Measurements from ENCODE around the gene C7orf25. TPM values are rescaled to one million over a fixed set of nuclear protein-coding genes. Genes with fewer than 3 reads are reported as not detected.
A peak's percentile ranks its signal among the peaks of the same experiment; 100 is the strongest.

C7orf25 gene
- total and polyA plus RNA-seq, 10 of the 15 experiments (the other 5 are each of a cell fraction or from before 2014, with no cell fraction given): 0.63 to 3.2 (median 1.7) TPM

DNA sequence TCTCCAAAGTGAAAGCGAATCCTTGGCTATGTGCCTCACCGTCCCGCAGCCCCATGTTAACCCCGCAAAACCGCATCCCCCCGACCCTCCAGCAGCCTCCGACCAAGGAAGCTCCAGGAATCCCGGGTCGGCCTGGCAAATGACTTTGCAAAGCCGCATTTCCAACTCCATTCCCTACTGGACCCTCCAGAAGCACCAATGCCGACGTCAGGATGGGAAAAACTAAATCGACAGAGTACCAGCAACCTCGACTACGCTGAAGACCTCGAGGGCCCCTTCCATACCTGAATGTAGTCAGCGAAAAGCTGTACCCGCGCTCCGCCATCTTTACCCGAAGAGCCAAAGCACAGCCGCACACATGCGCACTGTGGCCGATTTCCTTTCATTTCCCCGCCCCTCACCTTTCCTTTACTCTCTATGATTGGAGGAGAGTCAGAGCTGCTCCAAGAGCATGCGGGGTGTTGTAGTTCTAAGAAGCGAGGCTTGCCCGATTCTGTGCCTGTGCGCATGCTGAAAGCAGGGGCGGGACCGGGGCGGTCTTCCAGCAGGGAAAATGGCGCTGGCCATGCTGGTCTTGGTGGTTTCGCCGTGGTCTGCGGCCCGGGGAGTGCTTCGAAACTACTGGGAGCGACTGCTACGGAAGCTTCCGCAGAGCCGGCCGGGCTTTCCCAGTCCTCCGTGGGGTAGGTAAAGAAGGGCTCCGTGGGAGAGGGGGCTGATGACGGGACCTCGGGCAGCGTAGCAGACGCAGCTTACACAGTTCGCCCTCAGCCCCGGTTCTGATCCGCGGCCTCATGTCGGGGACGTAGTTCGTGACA is 20.2 kb upstream of the C7orf25 start, which contains the start of the genes MRPL32 and PSMA2 (continued):
- no peak for TF ChIP-seq ZNF24 (IDR thresholded peaks at IDR 0.05)
- TF ChIP-seq ASH2L (IDR thresholded peaks at IDR 0.05; ENCODE audit: borderline replicate concordance, low read depth): peak; percentile 10; the same call in 1 of the 2 replicates
- TF ChIP-seq CBX5 (IDR thresholded peaks at IDR 0.05; ENCODE audit: low read depth): peak; percentile 68; the same call in 1 of the 2 replicates
- TF ChIP-seq MYC (IDR thresholded peaks at IDR 0.05; ENCODE audit: insufficient read depth, insufficient read length, insufficient replicate concordance, low read length, severe bottlenecking): no peak
- TF ChIP-seq, protein P1, sequence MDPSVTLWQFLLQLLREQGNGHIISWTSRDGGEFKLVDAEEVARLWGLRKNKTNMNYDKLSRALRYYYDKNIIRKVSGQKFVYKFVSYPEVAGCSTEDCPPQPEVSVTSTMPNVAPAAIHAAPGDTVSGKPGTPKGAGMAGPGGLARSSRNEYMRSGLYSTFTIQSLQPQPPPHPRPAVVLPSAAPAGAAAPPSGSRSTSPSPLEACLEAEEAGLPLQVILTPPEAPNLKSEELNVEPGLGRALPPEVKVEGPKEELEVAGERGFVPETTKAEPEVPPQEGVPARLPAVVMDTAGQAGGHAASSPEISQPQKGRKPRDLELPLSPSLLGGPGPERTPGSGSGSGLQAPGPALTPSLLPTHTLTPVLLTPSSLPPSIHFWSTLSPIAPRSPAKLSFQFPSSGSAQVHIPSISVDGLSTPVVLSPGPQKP (IDR thresholded peaks at IDR 0.05; ENCODE audit: low read depth, low read length): peak; percentile 52; the same call in 1 of the 2 replicates
- TF ChIP-seq SREBF1 (IDR thresholded peaks at IDR 0.05; ENCODE audit: low read length): 0 out of 2 replicates have a peak, but pooled peaks have one; percentile 52
- TF ChIP-seq TCF3 (IDR thresholded peaks at IDR 0.05; ENCODE audit: borderline replicate concordance, insufficient read depth, low read depth, low read length): 0 out of 2 replicates have a peak, but pooled peaks have one; percentile 43
- TF ChIP-seq ZBED1 (IDR thresholded peaks at IDR 0.05; ENCODE audit: borderline replicate concordance): peak; percentile 42; the same call in 1 of the 2 replicates
- 0 out of 2 replicates have a peak, but pooled peaks have one; percentile 39 for TF ChIP-seq CREB1 (IDR thresholded peaks at IDR 0.05; ENCODE audit: low read depth)
- TF ChIP-seq, protein P2, sequence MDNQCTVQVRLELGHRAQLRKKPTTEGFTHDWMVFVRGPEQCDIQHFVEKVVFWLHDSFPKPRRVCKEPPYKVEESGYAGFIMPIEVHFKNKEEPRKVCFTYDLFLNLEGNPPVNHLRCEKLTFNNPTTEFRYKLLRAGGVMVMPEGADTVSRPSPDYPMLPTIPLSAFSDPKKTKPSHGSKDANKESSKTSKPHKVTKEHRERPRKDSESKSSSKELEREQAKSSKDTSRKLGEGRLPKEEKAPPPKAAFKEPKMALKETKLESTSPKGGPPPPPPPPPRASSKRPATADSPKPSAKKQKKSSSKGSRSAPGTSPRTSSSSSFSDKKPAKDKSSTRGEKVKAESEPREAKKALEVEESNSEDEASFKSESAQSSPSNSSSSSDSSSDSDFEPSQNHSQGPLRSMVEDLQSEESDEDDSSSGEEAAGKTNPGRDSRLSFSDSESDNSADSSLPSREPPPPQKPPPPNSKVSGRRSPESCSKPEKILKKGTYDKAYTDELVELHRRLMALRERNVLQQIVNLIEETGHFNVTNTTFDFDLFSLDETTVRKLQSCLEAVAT (IDR thresholded peaks at IDR 0.05): 0 out of 2 replicates have a peak, but pooled peaks have one; percentile 68
- TF ChIP-seq, protein P3, sequence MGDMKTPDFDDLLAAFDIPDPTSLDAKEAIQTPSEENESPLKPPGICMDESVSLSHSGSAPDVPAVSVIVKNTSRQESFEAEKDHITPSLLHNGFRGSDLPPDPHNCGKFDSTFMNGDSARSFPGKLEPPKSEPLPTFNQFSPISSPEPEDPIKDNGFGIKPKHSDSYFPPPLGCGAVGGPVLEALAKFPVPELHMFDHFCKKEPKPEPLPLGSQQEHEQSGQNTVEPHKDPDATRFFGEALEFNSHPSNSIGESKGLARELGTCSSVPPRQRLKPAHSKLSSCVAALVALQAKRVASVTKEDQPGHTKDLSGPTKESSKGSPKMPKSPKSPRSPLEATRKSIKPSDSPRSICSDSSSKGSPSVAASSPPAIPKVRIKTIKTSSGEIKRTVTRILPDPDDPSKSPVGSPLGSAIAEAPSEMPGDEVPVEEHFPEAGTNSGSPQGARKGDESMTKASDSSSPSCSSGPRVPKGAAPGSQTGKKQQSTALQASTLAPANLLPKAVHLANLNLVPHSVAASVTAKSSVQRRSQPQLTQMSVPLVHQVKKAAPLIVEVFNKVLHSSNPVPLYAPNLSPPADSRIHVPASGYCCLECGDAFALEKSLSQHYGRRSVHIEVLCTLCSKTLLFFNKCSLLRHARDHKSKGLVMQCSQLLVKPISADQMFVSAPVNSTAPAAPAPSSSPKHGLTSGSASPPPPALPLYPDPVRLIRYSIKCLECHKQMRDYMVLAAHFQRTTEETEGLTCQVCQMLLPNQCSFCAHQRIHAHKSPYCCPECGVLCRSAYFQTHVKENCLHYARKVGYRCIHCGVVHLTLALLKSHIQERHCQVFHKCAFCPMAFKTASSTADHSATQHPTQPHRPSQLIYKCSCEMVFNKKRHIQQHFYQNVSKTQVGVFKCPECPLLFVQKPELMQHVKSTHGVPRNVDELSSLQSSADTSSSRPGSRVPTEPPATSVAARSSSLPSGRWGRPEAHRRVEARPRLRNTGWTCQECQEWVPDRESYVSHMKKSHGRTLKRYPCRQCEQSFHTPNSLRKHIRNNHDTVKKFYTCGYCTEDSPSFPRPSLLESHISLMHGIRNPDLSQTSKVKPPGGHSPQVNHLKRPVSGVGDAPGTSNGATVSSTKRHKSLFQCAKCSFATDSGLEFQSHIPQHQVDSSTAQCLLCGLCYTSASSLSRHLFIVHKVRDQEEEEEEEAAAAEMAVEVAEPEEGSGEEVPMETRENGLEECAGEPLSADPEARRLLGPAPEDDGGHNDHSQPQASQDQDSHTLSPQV (IDR thresholded peaks at IDR 0.05): no peak
- TF ChIP-seq, protein P4, sequence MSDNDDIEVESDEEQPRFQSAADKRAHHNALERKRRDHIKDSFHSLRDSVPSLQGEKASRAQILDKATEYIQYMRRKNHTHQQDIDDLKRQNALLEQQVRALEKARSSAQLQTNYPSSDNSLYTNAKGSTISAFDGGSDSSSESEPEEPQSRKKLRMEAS (IDR thresholded peaks at IDR 0.05; ENCODE audit: low read depth, low read length): peak; percentile 81
- no peak for TF ChIP-seq EP300 (IDR thresholded peaks at IDR 0.05; ENCODE audit: borderline replicate concordance in 1 of 2, control insufficient read depth in 1 of 2, low read depth in 2 of 2, low read length in 2 of 2)
- TF ChIP-seq, protein P5, sequence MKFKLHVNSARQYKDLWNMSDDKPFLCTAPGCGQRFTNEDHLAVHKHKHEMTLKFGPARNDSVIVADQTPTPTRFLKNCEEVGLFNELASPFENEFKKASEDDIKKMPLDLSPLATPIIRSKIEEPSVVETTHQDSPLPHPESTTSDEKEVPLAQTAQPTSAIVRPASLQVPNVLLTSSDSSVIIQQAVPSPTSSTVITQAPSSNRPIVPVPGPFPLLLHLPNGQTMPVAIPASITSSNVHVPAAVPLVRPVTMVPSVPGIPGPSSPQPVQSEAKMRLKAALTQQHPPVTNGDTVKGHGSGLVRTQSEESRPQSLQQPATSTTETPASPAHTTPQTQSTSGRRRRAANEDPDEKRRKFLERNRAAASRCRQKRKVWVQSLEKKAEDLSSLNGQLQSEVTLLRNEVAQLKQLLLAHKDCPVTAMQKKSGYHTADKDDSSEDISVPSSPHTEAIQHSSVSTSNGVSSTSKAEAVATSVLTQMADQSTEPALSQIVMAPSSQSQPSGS (IDR thresholded peaks at IDR 0.05; ENCODE audit: low read length): no peak
- no peak for TF ChIP-seq ATF7 (IDR thresholded peaks at IDR 0.05; ENCODE audit: low read depth)
- TF ChIP-seq BRCA1 (IDR thresholded peaks at IDR 0.05; ENCODE audit: low read depth, low read length): no peak
- TF ChIP-seq JUND (IDR thresholded peaks at IDR 0.05; ENCODE audit: low read depth, low read length): no peak
- TF ChIP-seq ZNF274 (IDR thresholded peaks at IDR 0.05; ENCODE audit: insufficient read depth, insufficient read length): no peak

Measured in GM12878 (cell line).